Duodenal mucosa (tissue), 2 donors: ENCODE measurements around the gene PLEKHN1.

Experiments
- H3K27ac ChIP-seq: one replicate; pipeline ENCODE4 v1.7.0; 2013; ENCODE audit warnings: low read depth, low read length
- H3K27me3 ChIP-seq, 2 donors: one replicate each; pipeline ENCODE4 v1.7.0; 2013; ENCODE audit warnings: low read length in 2 of 2, control low read depth in 1 of 2; ENCODE audit not compliant: insufficient read depth in 2 of 2, control insufficient read depth in 1 of 2
- H3K36me3 ChIP-seq, 2 donors: one replicate each; pipeline ENCODE4 v1.7.0; 2013; ENCODE audit warnings: low read length in 2 of 2, control low read depth in 1 of 2; ENCODE audit not compliant: insufficient read depth in 2 of 2, control insufficient read depth in 1 of 2
- H3K4me1 ChIP-seq, 2 donors: one replicate each; pipeline ENCODE4 v1.7.0; 2013; ENCODE audit warnings: low read length in 2 of 2, control low read depth in 1 of 2; ENCODE audit not compliant: insufficient read depth in 2 of 2, control insufficient read depth in 1 of 2
- H3K4me3 ChIP-seq, 2 donors: one replicate each; pipeline ENCODE4 v1.7.0; 2013; ENCODE audit warnings: low read length in 2 of 2, low read depth in 1 of 2
- H3K9ac ChIP-seq, 2 donors: one replicate each; pipeline ENCODE4 v1.7.0; 2013; ENCODE audit warnings: low read length in 2 of 2, low read depth in 1 of 2
- H3K9me3 ChIP-seq, 2 donors: one replicate each; pipeline ENCODE4 v1.7.0; 2013; ENCODE audit warnings: low read length in 2 of 2, control low read depth in 1 of 2; ENCODE audit not compliant: control insufficient read depth in 1 of 2

Gene PLEKHN1

GRCh38 chr1:962381-963300, 3.6 kb upstream of the PLEKHN1 start:
- no peaks in the 10 kb centered on the region for H3K9me3 ChIP-seq
- H3K4me3 ChIP-seq: no peak overlapping the region
- H3K27ac ChIP-seq: no peak overlapping the region
- H3K27me3 ChIP-seq: peaks cover 0 to 7% of the 10 kb centered on the region in 2 donors
- no peaks in the 10 kb centered on the region for H3K36me3 ChIP-seq
- no peak overlapping the region for H3K9ac ChIP-seq
- peaks cover 12 to 33% of the 10 kb centered on the region in 2 donors for H3K4me1 ChIP-seq

- Histone ChIP-seq H3K9ac (no peak overlapping the region), H3K27ac (no peak overlapping the region), H3K27me3 (peaks cover 6 to 9% of the 10 kb centered on the region in 2 donors), H3K4me1 (peaks cover 7 to 27% of the 10 kb centered on the region in 2 donors), H3K36me3 (no peaks in the 10 kb centered on the region), H3K4me3 (no peak overlapping the region), H3K9me3 (no peaks in the 10 kb centered on the region)
Measured at GRCh38 chr1:963301-963651, 3.0 kb upstream of the PLEKHN1 start.

GRCh38 chr1:963746-964525, 2.3 kb upstream of the PLEKHN1 start:
- no peaks in the 10 kb centered on the region for H3K36me3 ChIP-seq
- H3K4me1 ChIP-seq: peaks cover 7 to 23% of the 10 kb centered on the region in 2 donors
- H3K27me3 ChIP-seq: peaks cover 13 to 15% of the 10 kb centered on the region in 2 donors
- no peak overlapping the region for H3K27ac ChIP-seq
- H3K9ac ChIP-seq: no peak overlapping the region
- no peaks in the 10 kb centered on the region for H3K9me3 ChIP-seq
- H3K4me3 ChIP-seq: no peak overlapping the region

GRCh38 chr1:964691-965525, 1.4 kb upstream of the PLEKHN1 start:
- peaks cover 19% of the 10 kb centered on the region in 2 donors for H3K27me3 ChIP-seq
- no peaks in the 10 kb centered on the region for H3K9me3 ChIP-seq
- H3K9ac ChIP-seq: no peak overlapping the region
- H3K27ac ChIP-seq: no peak overlapping the region
- H3K36me3 ChIP-seq: no peaks in the 10 kb centered on the region
- peaks cover 7 to 23% of the 10 kb centered on the region in 2 donors for H3K4me1 ChIP-seq
- H3K4me3 ChIP-seq: no peak overlapping the region

DNA sequence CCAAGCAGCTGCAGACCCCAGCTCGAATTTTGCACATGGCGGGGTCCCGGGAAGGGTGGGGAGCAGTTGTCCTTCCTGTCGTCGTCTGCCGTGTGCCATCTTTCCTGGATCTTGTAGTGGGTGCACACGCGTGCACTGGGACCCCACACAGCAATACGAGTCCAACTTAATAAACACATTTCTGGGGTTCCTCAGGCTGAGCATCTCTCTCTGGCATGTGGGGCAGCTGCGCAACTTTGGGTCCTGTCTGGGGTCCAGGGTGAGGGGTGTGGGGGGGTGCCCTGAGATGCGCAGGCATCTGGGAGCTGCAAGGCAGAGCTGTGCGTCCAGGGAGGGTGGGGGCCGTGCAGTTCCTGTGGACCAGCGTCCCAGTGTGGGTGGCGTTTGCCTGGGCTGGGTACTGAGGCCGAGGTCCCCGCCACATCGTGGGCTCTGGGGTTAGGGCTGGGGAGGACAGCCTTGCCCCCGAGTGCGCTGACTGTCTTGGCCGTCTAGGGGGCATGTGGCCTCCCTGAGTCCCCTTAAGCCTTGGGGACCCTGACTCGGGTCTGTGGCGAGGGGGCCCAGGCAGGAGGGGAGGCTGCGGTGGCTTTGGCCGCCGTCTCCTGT, 652 bp upstream of the PLEKHN1 start:
- Histone ChIP-seq H3K27ac (no peak overlapping the region), H3K4me3 (no peak overlapping the region)

GRCh38 chr1:966704-967300, 520 bp downstream of the PLEKHN1 start:
- Histone ChIP-seq H3K9ac (peak overlapping the region; percentile 52 to 65), H3K4me3 (peak overlapping the region; percentile 68 to 71), H3K27ac (peak overlapping the region; percentile 73), H3K9me3 (no peaks in the 10 kb centered on the region), H3K4me1 (peaks cover 7 to 17% of the 10 kb centered on the region in 2 donors), H3K36me3 (no peaks in the 10 kb centered on the region), H3K27me3 (peaks cover 26 to 28% of the 10 kb centered on the region in 2 donors)

More for the DNA sequence above, 652 bp upstream of the PLEKHN1 start:
- Histone ChIP-seq H3K27me3 (peaks cover 19% of the 10 kb centered on the region in 2 donors), H3K36me3 (no peaks in the 10 kb centered on the region), H3K9me3 (no peaks in the 10 kb centered on the region), H3K9ac (peak overlapping the region in 1 of 2 donors; percentile 52), H3K4me1 (peaks cover 7 to 23% of the 10 kb centered on the region in 2 donors)

GRCh38 chr1:967466-968343, 1.4 kb downstream of the PLEKHN1 start:
- no peaks in the 10 kb centered on the region for H3K9me3 ChIP-seq
- no peaks in the 10 kb centered on the region for H3K36me3 ChIP-seq
- H3K27ac ChIP-seq: no peak overlapping the region
- peaks cover 7 to 17% of the 10 kb centered on the region in 2 donors for H3K4me1 ChIP-seq
- no peak overlapping the region for H3K4me3 ChIP-seq
- H3K9ac ChIP-seq: no peak overlapping the region
- H3K27me3 ChIP-seq: peaks cover 27 to 33% of the 10 kb centered on the region in 2 donors

- peaks cover 27 to 33% of the 10 kb centered on the region in 2 donors for H3K27me3 ChIP-seq
- peaks cover 7 to 17% of the 10 kb centered on the region in 2 donors for H3K4me1 ChIP-seq
Measured at GRCh38 chr1:969260-969855, 3.1 kb downstream of the PLEKHN1 start.

More at GRCh38 chr1:969260-969855, 3.1 kb downstream of the PLEKHN1 start:
- Histone ChIP-seq H3K36me3 (no peaks in the 10 kb centered on the region), H3K4me3 (no peak overlapping the region), H3K9ac (no peak overlapping the region), H3K9me3 (no peaks in the 10 kb centered on the region), H3K27ac (no peak overlapping the region)
